ENCODE results near the gene ANKRD33. TPM values are rescaled to one million over a fixed set of nuclear protein-coding genes. Genes with fewer than 3 reads are reported as not detected.

Gene ANKRD33
- total RNA-seq, 4 donors from 2014 or later, result 0.60 to 0.66 TPM; not detected in 2

DNA sequence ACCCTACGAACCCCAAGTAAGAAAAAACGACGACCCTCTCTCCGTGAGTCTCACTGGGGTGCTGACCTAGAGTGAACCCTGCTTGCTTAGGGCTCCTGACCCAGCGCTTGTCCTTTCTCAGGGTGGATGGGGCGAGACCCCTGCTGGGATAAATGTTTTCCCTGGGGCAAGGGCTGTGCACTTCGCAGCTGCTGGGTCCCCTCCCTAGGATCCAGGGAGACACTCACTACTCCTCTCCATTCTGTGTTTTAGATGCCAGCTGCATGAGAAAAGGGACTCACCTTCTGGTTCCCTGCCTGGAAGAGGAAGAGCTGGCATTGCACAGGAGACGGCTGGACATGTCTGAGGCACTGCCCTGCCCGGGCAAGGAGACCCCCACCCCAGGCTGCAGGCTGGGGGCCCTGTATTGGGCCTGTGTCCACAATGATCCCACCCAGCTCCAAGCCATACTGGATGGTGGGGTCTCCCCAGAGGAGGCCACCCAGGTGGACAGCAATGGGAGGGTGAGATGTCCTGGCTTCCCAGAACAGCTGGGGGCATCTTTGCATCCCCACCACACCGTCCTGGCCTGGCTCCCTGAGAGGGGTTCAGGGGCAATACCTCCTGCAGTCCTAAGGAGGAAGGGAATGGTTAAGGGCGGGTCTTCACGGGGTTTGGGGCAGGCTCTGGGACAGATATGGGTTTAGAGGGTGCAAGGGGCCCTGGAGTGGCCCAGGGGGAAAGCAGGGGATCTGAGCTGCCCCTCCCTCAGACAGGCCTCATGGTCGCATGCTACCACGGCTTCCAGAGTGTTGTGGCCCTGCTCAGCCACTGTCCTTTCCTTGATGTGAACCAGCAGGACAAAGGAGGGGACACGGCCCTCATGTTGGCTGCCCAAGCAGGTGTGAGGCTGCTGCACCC is 663 bp downstream of the ANKRD33 start:
- Histone ChIP-seq H3K4me1 (peaks cover 0 to 24% (median 7%) of the 10 kb centered on the region in 4 donors), H3K4me3 (no peak overlapping the region), H3K36me3 (no peaks in the 10 kb centered on the region), H3K27me3 (no peaks in the 10 kb centered on the region), H3K9me3 (no peaks in the 10 kb centered on the region), H3K27ac (no peak overlapping the region)
- TF ChIP-seq POLR2A (IDR thresholded peaks at IDR 0.05) (no peak), EP300 (IDR thresholded peaks at IDR 0.05) (no peak)
- TF ChIP-seq, protein P1, sequence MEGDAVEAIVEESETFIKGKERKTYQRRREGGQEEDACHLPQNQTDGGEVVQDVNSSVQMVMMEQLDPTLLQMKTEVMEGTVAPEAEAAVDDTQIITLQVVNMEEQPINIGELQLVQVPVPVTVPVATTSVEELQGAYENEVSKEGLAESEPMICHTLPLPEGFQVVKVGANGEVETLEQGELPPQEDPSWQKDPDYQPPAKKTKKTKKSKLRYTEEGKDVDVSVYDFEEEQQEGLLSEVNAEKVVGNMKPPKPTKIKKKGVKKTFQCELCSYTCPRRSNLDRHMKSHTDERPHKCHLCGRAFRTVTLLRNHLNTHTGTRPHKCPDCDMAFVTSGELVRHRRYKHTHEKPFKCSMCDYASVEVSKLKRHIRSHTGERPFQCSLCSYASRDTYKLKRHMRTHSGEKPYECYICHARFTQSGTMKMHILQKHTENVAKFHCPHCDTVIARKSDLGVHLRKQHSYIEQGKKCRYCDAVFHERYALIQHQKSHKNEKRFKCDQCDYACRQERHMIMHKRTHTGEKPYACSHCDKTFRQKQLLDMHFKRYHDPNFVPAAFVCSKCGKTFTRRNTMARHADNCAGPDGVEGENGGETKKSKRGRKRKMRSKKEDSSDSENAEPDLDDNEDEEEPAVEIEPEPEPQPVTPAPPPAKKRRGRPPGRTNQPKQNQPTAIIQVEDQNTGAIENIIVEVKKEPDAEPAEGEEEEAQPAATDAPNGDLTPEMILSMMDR (IDR thresholded peaks at IDR 0.05), result no peak
- WGBS, 2 donors, result 69 to 74% methylated on average over 14 to 15 of the region's 15 CpGs
- DNase-seq (ENCODE audit: low spot score in 2 of 2), result no peak

DNA sequence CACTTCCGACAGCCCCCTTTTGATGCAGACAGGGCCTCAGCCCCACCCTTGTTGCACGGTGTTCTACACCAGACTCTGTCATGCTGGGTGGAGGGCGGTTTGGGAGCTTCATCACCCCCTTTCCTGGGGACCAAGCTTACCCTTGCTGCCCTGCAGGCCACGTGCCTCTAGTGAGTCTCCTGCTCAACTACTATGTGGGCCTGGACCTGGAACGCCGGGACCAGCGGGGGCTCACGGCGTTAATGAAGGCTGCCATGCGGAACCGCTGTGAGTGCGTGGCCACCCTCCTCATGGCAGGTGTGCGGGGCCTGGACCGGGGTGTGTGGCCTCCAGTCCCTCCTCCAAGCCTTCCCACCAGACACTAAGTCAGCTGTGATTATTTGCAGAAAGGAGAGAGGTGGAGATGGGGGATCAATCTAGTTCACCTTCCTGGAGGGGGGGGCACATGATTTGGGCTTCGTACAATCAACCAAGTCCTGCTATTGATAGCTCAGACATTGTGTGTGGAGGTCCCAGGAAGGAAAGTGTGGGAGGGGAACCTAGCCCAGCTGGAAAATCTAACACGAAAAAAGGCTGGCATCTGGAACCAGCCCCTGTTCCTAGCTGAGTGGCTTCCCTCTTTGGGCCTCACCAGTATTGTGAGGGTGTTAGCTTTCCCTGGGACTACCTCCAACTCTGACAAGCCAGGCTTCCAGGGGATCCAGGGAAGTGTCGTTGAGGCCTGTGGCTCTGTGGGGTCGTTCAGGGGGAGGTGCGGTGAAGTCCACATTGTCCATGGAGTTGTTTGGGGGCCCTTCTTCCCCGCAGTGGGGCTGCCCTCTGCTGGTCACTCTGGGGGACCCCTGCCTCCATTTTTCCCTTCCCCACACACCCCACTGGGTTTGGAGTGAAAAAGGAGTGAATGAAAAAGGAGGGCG is 1.6 kb downstream of the ANKRD33 start:
- TF ChIP-seq POLR2A (IDR thresholded peaks at IDR 0.05), result no peak
- no peak for TF ChIP-seq EP300 (IDR thresholded peaks at IDR 0.05)
- TF ChIP-seq, protein P1 (IDR thresholded peaks at IDR 0.05), result no peak
- Histone ChIP-seq H3K27ac (no peak overlapping the region), H3K9me3 (no peaks in the 10 kb centered on the region), H3K27me3 (no peaks in the 10 kb centered on the region), H3K36me3 (no peaks in the 10 kb centered on the region), H3K4me1 (peaks cover 0 to 24% (median 7%) of the 10 kb centered on the region in 4 donors), H3K4me3 (no peak overlapping the region)
- DNase-seq (ENCODE audit: low spot score in 2 of 2), result no peak
- WGBS, 2 donors, result 76 to 85% methylated on average over 11 to 18 of the region's 21 CpGs

DNA sequence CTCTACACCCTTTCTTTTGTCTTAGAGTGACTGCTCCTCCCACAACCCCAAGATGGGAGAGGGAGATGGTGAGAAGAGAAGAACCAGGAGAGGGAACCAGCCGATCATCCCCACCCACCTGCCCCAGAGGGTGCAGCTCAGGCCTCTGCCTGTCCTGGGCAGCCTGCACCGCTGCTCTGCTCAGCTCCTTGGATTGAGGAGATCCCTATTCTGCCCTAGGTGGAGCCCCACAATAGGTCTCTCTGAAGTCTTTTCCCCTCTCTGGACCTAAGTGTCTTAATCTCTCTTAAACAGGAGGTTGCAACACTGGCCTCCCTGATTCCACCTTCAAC is 2.2 kb downstream of the ANKRD33 start:
- no peak overlapping the region for H3K4me3 ChIP-seq
- H3K9me3 ChIP-seq, result no peaks in the 10 kb centered on the region
- H3K36me3 ChIP-seq, result no peaks in the 10 kb centered on the region
- 80 to 89% methylated on average over 2 of the region's 2 CpGs for WGBS, 2 donors
- TF ChIP-seq EP300 (IDR thresholded peaks at IDR 0.05) (no peak), POLR2A (IDR thresholded peaks at IDR 0.05) (no peak)
- TF ChIP-seq, protein P1 (IDR thresholded peaks at IDR 0.05), result no peak
- H3K4me1 ChIP-seq, result peaks cover 0 to 30% (median 7%) of the 10 kb centered on the region in 4 donors
- H3K27me3 ChIP-seq, result no peaks in the 10 kb centered on the region
- DNase-seq (ENCODE audit: low spot score in 2 of 2), result no peak
- H3K27ac ChIP-seq, result no peak overlapping the region

DNA sequence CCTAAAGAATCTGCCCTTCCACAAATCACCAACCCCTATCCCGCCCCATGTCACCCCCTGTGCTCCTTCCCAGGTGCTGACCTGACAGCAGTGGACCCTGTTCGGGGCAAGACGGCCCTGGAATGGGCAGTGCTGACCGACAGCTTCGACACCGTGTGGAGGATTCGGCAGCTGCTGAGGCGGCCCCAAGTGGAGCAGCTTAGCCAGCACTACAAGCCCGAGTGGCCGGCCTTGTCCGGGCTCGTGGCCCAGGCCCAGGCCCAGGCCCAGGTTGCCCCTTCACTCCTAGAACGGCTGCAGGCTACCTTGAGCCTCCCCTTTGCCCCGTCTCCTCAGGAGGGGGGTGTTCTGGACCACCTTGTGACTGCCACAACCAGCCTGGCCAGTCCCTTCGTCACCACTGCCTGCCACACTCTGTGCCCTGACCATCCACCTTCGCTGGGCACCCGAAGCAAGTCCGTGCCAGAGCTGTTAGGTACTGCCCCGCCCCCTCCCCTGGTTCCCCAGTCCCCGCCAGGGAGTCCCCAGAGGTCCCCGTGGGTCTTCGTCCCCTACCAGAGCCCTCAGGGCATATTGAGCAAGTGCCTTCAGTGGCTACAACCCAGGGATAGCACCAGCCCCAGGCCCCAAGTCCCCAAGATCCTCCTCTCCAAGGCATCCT is 2.7 kb downstream of the ANKRD33 start:
- 81 to 85% methylated on average over 16 to 21 of the region's 22 CpGs for WGBS, 2 donors
- Histone ChIP-seq H3K27ac (no peak overlapping the region), H3K9me3 (no peaks in the 10 kb centered on the region), H3K36me3 (no peaks in the 10 kb centered on the region), H3K4me1 (peaks cover 0 to 32% (median 7%) of the 10 kb centered on the region in 4 donors), H3K27me3 (no peaks in the 10 kb centered on the region), H3K4me3 (no peak overlapping the region)
- TF ChIP-seq EP300 (IDR thresholded peaks at IDR 0.05) (no peak), POLR2A (IDR thresholded peaks at IDR 0.05) (no peak)
- TF ChIP-seq, protein P1 (IDR thresholded peaks at IDR 0.05), result no peak
- no peak for DNase-seq (ENCODE audit: low spot score in 2 of 2)

Data from tibial nerve (tissue), 4 donors.